ENCODE data around the gene SCUBE3.

- TF ChIP-seq CTCF (IDR thresholded peaks at IDR 0.05; ENCODE audit: poor library complexity, severe bottlenecking) (no peak), TAF1 (IDR thresholded peaks at IDR 0.05; ENCODE audit: low read depth) (no peak), POLR2AphosphoS5 (IDR thresholded peaks at IDR 0.05) (no peak), SMC3 (conservative IDR thresholded peaks at IDR 0.05; ENCODE audit: poor library complexity) (no peak), EP300 (conservative IDR thresholded peaks at IDR 0.05; ENCODE audit: poor library complexity, severe bottlenecking) (no peak)
Observed at GRCh38 chr6:35243386-35243958, 29.7 kb downstream of the SCUBE3 start.
